Measurements from ENCODE around the gene MED8. TPM values are rescaled to one million over a fixed set of nuclear protein-coding genes. Genes with fewer than 3 reads are reported as not detected.

MED8 gene
- total RNA-seq, 1 experiment from 2014 or later = 54.8 TPM

DNA sequence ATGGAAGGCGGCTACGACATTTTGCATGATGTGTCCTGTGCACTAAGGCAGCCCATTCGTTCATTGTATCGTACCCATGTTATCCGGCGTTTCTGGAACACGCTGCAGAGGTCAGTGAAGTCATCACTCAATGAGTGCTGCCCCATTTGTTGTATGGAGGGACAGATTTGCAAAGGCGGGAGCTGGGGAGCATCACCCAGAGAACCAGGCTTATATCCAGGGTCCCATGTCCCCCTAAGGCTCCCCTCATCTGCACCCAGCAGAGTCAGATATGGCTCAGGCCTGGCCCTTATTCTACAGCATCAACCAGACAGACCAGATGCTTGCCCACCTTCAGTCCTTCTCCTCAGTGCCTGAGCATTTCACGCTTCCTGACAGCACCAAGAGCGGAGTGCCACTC is 31.3 kb upstream of the MED8 start:
- POLR2A ChIA-PET (ENCODE audit: unreplicated experiment) = interaction anchor here (0.6 kb wide), 1 partner anchor 1078 kb away, joined by 4 read pairs; no protein-coding TSS in a partner anchor
- H3F3A ChIP-seq (ENCODE audit: insufficient read depth, low read depth) = peaks cover 29% of the 10 kb centered on the region
- peaks cover 18% of the 10 kb centered on the region for H3K4me1 ChIP-seq (replicated peaks; ENCODE audit: insufficient read depth)
- peaks cover 45% of the 10 kb centered on the region for H3K36me3 ChIP-seq (ENCODE audit: low read depth)
- H4K20me1 ChIP-seq (ENCODE audit: insufficient read depth) = no peaks in the 10 kb centered on the region; the same call in 1 of the 2 replicates
- CTCF ChIA-PET = interaction anchor here (0.5 kb wide), 1 partner anchor 8 kb away, joined by 5 read pairs; no protein-coding TSS in a partner anchor
- intact Hi-C loops (cut with micrococcal nuclease; ENCODE audit: unreplicated experiment) = no loop called here
- H3K27ac ChIP-seq = no peak overlapping the region
- no peak for DNase-seq
- no peak overlapping the region for H3K4me2 ChIP-seq
- TF ChIP-seq, protein P1, sequence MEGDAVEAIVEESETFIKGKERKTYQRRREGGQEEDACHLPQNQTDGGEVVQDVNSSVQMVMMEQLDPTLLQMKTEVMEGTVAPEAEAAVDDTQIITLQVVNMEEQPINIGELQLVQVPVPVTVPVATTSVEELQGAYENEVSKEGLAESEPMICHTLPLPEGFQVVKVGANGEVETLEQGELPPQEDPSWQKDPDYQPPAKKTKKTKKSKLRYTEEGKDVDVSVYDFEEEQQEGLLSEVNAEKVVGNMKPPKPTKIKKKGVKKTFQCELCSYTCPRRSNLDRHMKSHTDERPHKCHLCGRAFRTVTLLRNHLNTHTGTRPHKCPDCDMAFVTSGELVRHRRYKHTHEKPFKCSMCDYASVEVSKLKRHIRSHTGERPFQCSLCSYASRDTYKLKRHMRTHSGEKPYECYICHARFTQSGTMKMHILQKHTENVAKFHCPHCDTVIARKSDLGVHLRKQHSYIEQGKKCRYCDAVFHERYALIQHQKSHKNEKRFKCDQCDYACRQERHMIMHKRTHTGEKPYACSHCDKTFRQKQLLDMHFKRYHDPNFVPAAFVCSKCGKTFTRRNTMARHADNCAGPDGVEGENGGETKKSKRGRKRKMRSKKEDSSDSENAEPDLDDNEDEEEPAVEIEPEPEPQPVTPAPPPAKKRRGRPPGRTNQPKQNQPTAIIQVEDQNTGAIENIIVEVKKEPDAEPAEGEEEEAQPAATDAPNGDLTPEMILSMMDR (conservative IDR thresholded peaks at IDR 0.05) = no peak
- no peak for TF ChIP-seq EZH2 (IDR thresholded peaks at IDR 0.05; ENCODE audit: low read depth)
- no peaks in the 10 kb centered on the region for H3K9me3 ChIP-seq (ENCODE audit: insufficient read depth, low read depth)
- H3K9me2 ChIP-seq (ENCODE audit: insufficient read depth) = no peaks in the 10 kb centered on the region
- no peak overlapping the region for H3K4me3 ChIP-seq
- no peaks in the 10 kb centered on the region for H3K27me3 ChIP-seq (ENCODE audit: insufficient read depth, low read depth)
- H3K79me2 ChIP-seq (ENCODE audit: low read depth) = no peaks in the 10 kb centered on the region
- BruUV-seq (replicated peaks) = no TSS peak
- H2AFZ ChIP-seq = no peak overlapping the region

DNA sequence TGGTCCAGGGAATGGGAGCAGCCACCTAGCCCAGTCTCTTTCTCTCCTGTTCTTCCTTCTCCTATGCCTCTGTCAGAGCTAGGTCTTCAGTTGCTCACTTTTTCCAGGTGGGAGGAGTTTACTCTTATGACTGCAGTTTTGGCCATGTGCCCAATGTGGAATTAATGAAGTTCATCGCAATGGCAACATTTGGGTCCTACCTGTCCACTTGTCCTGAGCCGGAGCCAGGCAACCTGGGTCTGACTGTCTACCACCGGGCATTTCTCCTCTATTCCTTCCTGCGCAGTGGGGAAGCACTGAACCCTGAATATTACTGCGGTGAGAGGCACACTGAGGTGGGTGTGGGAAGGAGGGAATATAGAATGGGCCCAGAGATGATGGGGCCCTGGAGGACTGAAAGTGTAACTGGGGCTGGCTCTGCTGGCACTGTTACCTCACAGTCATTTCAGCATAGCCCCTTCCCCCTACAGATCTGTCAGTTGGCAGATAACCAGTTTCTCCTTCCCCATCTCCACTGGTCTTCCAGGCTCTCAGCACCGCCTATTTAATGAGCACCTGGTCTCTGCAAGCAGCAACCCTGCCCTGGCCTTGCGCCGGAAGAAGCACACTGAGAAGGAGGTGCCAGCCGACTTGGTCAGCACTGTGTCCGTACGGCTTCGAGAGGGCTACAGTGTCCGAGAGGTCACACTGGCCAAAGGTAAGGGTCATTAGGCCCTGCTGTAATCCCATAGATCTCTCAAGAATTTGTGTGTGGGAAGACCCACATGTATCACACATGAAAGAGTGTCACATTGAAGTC is 30.2 kb upstream of the MED8 start:
- intact Hi-C loops (cut with micrococcal nuclease; ENCODE audit: unreplicated experiment) = loop anchor here (10.0 kb wide), 1 partner anchor 645 kb away; no protein-coding TSS in a partner anchor
- H3K4me2 ChIP-seq = no peak overlapping the region
- H2AFZ ChIP-seq = no peak overlapping the region
- no peaks in the 10 kb centered on the region; the same call in 1 of the 2 replicates for H4K20me1 ChIP-seq (ENCODE audit: insufficient read depth)
- no peak overlapping the region for H3K27ac ChIP-seq
- no TSS peak for BruUV-seq (replicated peaks)
- peaks cover 39% of the 10 kb centered on the region for H3K36me3 ChIP-seq (ENCODE audit: low read depth)
- ChIA-PET POLR2A (ENCODE audit: unreplicated experiment) (no interaction called here), CTCF (no interaction called here)
- no peaks in the 10 kb centered on the region for H3K27me3 ChIP-seq (ENCODE audit: insufficient read depth, low read depth)
- no peak overlapping the region for H3K4me3 ChIP-seq
- H3K4me1 ChIP-seq (replicated peaks; ENCODE audit: insufficient read depth) = peaks cover 18% of the 10 kb centered on the region
- no peak for DNase-seq
- no peaks in the 10 kb centered on the region for H3K9me3 ChIP-seq (ENCODE audit: insufficient read depth, low read depth)
- H3K79me2 ChIP-seq (ENCODE audit: low read depth) = no peaks in the 10 kb centered on the region
- TF ChIP-seq EZH2 (IDR thresholded peaks at IDR 0.05; ENCODE audit: low read depth) = no peak
- TF ChIP-seq, protein P1 (conservative IDR thresholded peaks at IDR 0.05) = no peak
- peaks cover 27% of the 10 kb centered on the region for H3F3A ChIP-seq (ENCODE audit: insufficient read depth, low read depth)
- H3K9me2 ChIP-seq (ENCODE audit: insufficient read depth) = no peaks in the 10 kb centered on the region

DNA sequence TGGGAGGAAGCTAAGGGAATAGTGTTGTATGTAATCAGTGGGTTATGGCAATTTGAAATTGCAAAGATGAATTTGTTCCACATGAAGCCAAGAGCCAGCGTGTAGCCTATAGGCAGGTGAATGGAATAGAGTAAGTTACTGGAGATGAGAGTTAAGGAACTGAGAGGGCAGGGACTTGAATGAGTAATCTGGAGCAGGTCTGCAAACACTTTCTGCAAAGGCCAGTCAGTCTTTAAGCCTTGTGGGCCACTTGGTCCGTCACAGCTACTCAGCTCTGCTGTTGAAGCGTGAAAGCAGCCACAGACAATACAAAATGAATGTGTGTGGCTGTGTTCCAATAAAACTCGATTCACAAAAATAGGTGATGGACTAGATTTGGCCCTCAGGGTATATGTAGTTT is 29.3 kb upstream of the MED8 start:
- no peak overlapping the region for H3K4me2 ChIP-seq
- ChIA-PET CTCF (no interaction called here), POLR2A (ENCODE audit: unreplicated experiment) (interaction anchor here (0.6 kb wide), 1 partner anchor 12 kb away, joined by 27 read pairs; no protein-coding TSS in a partner anchor)
- no peak overlapping the region for H2AFZ ChIP-seq
- no peak overlapping the region for H3K4me3 ChIP-seq
- H3K27ac ChIP-seq = no peak overlapping the region
- intact Hi-C loops (cut with micrococcal nuclease; ENCODE audit: unreplicated experiment) = loop anchor here (10.0 kb wide), 1 partner anchor 644 kb away; no protein-coding TSS in a partner anchor
- no peak for DNase-seq
- H3F3A ChIP-seq (ENCODE audit: insufficient read depth, low read depth) = peaks cover 18% of the 10 kb centered on the region
- H4K20me1 ChIP-seq (ENCODE audit: insufficient read depth) = no peaks in the 10 kb centered on the region; the same call in 1 of the 2 replicates
- no peaks in the 10 kb centered on the region for H3K9me2 ChIP-seq (ENCODE audit: insufficient read depth)
- H3K27me3 ChIP-seq (ENCODE audit: insufficient read depth, low read depth) = no peaks in the 10 kb centered on the region
- H3K36me3 ChIP-seq (ENCODE audit: low read depth) = peaks cover 32% of the 10 kb centered on the region
- H3K79me2 ChIP-seq (ENCODE audit: low read depth) = no peaks in the 10 kb centered on the region
- TF ChIP-seq EZH2 (IDR thresholded peaks at IDR 0.05; ENCODE audit: low read depth) = no peak
- TF ChIP-seq, protein P1 (conservative IDR thresholded peaks at IDR 0.05) = no peak
- no peaks in the 10 kb centered on the region for H3K9me3 ChIP-seq (ENCODE audit: insufficient read depth, low read depth)
- no TSS peak for BruUV-seq (replicated peaks)
- peaks cover 13% of the 10 kb centered on the region for H3K4me1 ChIP-seq (replicated peaks; ENCODE audit: insufficient read depth)
